ENCODE results near the gene DNAH10. TPM values are rescaled to one million over a fixed set of nuclear protein-coding genes. Genes with fewer than 3 reads are reported as not detected.

DNAH10 gene
- total RNA-seq, 1 donor from 2014 or later: not detected

DNA sequence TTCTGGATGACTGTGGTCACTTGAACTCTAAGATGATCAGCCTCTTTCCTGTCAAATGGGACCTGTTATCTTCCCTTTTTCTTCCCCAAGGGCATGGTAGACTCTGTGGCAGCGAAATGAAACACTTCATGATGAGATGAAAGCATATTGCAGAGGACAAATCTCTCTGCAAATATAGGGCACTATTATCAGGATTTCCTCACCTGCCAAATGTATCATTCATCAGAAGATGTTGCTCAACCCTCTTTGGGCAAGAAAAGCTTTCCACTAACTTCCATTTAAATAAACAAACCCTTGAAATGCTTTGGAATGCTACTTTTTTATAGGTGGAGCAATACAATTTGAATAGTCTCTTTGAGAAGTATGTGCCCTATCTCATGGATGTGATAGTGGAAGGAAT is 105.0 kb downstream of the DNAH10 start:
- Histone ChIP-seq H3K4me3 (no peak overlapping the region), H3K27ac (replicated peaks) (no peak overlapping the region), H3K27me3 (ENCODE audit: low read depth) (peaks cover 76% of the 10 kb centered on the region), H3K9me3 (replicated peaks) (no peaks in the 10 kb centered on the region), H3K36me3 (no peaks in the 10 kb centered on the region), H3K4me1 (no peaks in the 10 kb centered on the region)
- no peak for DNase-seq
- TF ChIP-seq, protein P1, sequence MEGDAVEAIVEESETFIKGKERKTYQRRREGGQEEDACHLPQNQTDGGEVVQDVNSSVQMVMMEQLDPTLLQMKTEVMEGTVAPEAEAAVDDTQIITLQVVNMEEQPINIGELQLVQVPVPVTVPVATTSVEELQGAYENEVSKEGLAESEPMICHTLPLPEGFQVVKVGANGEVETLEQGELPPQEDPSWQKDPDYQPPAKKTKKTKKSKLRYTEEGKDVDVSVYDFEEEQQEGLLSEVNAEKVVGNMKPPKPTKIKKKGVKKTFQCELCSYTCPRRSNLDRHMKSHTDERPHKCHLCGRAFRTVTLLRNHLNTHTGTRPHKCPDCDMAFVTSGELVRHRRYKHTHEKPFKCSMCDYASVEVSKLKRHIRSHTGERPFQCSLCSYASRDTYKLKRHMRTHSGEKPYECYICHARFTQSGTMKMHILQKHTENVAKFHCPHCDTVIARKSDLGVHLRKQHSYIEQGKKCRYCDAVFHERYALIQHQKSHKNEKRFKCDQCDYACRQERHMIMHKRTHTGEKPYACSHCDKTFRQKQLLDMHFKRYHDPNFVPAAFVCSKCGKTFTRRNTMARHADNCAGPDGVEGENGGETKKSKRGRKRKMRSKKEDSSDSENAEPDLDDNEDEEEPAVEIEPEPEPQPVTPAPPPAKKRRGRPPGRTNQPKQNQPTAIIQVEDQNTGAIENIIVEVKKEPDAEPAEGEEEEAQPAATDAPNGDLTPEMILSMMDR (IDR thresholded peaks at IDR 0.05; ENCODE audit: borderline replicate concordance): no peak
- intact Hi-C loops (cut with micrococcal nuclease): no loop called here

DNA sequence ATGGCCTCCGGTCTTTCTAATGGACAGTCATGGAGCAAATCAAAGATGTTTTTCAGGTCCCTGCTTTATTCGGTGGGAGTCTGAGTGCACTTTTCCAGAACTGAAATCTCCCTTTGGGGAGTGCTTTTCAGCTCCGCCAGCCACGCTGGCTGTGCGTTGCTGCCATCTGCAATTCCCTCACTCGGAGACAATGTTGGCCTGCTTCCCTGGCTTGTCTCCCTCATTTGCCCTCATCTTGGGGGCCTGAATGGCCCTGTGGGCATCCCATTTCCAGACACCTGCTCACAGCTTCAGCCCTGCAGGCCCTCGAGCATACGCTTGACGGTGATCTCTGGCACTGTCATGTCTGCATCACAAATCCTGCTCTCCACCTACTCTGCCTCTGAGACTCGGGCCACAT is 106.7 kb downstream of the DNAH10 start:
- no peaks in the 10 kb centered on the region for H3K36me3 ChIP-seq
- intact Hi-C loops (cut with micrococcal nuclease): no loop called here
- no peaks in the 10 kb centered on the region for H3K9me3 ChIP-seq (replicated peaks)
- TF ChIP-seq, protein P1 (IDR thresholded peaks at IDR 0.05; ENCODE audit: borderline replicate concordance): no peak
- no peak overlapping the region for H3K27ac ChIP-seq (replicated peaks)
- no peaks in the 10 kb centered on the region for H3K4me1 ChIP-seq
- peaks cover 72% of the 10 kb centered on the region for H3K27me3 ChIP-seq (ENCODE audit: low read depth)
- no peak for DNase-seq
- H3K4me3 ChIP-seq: no peak overlapping the region

DNA sequence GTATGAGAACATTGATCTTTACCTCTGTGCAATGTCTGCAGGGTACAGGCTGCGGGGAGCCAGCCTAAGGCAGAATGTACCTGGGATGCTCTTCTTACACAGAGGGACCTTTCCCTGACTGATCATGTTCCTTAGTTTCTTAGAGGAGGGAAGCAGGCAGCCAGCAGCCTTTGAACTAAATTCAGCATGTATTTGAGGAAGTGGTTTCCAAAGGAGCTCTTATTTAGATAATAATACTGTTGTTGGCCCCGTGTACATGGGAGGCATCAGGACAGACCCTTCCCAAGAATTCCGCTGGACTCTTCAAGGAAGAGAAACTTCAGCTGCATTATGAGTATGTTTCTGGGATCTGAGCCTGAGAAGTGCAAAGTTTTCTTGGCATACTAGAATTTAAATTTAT is 111.7 kb downstream of the DNAH10 start:
- Histone ChIP-seq H3K9me3 (replicated peaks) (no peaks in the 10 kb centered on the region), H3K4me3 (no peak overlapping the region), H3K36me3 (no peaks in the 10 kb centered on the region), H3K27me3 (ENCODE audit: low read depth) (peaks cover 52% of the 10 kb centered on the region), H3K27ac (replicated peaks) (no peak overlapping the region), H3K4me1 (no peaks in the 10 kb centered on the region)
- DNase-seq: no peak
- TF ChIP-seq, protein P1 (IDR thresholded peaks at IDR 0.05; ENCODE audit: borderline replicate concordance): no peak
- intact Hi-C loops (cut with micrococcal nuclease): no loop called here

DNA sequence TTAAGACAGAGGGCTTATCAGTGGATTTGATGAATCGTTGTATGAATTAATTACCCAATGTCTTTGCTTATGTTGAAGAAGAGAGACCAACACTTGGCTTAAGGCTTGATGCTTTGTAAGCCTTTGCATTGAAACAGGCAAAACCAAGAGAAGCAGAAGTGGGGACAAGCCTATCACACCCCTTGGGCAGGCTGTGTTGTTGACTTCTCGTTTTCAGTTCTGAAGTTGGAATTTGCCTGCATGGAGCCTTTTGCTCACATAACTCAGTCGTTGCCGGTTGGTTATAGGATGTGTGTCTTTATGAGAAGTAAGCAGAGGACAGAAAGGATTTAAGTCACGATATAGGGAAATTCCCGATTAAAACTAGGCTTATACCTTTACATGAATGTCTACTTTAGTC is 115.9 kb downstream of the DNAH10 start:
- Histone ChIP-seq H3K27me3 (ENCODE audit: low read depth) (peaks cover 33% of the 10 kb centered on the region), H3K27ac (replicated peaks) (no peak overlapping the region), H3K4me3 (no peak overlapping the region), H3K4me1 (no peaks in the 10 kb centered on the region), H3K36me3 (no peaks in the 10 kb centered on the region), H3K9me3 (replicated peaks) (no peaks in the 10 kb centered on the region)
- TF ChIP-seq, protein P1 (IDR thresholded peaks at IDR 0.05; ENCODE audit: borderline replicate concordance): no peak
- no peak for DNase-seq
- intact Hi-C loops (cut with micrococcal nuclease): no loop called here

DNA sequence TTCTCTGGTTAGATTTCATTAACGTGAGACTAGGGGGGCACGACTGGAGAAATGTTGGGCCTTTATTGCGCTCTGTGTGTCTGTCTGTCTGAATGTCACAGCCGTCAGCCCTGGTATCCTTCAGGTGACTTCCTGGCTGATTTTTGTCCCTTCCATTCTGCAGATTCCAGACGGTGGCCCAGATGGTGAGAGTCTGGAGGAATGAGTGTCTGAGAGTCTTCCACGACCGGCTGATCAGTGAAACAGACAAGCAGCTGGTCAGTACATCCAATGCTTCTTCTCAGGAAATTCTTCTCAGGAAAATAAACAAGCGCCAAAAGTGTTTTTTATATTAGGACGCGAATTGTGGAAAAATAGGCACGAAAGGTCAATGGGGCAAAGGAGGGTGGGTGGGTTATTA is 117.0 kb downstream of the DNAH10 start:
- no peaks in the 10 kb centered on the region for H3K4me1 ChIP-seq
- intact Hi-C loops (cut with micrococcal nuclease): no loop called here
- H3K27me3 ChIP-seq (ENCODE audit: low read depth): peaks cover 44% of the 10 kb centered on the region
- DNase-seq: no peak
- no peak overlapping the region for H3K4me3 ChIP-seq
- H3K36me3 ChIP-seq: no peaks in the 10 kb centered on the region
- TF ChIP-seq, protein P1 (IDR thresholded peaks at IDR 0.05; ENCODE audit: borderline replicate concordance): no peak
- no peak overlapping the region for H3K27ac ChIP-seq (replicated peaks)
- H3K9me3 ChIP-seq (replicated peaks): no peaks in the 10 kb centered on the region

DNA sequence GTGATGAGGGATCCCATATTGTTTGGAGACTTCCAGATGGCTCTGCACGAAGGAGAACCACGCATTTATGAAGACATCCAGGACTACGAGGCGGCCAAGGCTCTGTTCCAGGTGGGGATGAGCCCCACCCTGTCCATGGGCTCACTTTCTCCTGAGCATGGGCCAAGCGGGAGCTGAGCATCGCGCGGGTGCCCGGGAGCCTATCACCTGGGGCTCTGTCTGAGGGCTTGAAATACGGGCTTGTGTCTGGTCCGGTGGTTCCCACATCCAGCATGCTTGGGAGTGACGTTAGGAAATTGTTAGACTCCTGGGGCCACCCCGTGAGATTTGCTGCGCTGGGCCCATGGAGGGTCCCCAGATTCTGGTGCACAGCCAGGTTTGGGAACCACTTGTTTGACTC is 117.6 kb downstream of the DNAH10 start:
- H3K4me3 ChIP-seq: no peak overlapping the region
- no peak overlapping the region for H3K27ac ChIP-seq (replicated peaks)
- peaks cover 5% of the 10 kb centered on the region for H3K9me3 ChIP-seq (replicated peaks)
- no peak for DNase-seq
- H3K36me3 ChIP-seq: no peaks in the 10 kb centered on the region
- H3K27me3 ChIP-seq (ENCODE audit: low read depth): peaks cover 50% of the 10 kb centered on the region
- intact Hi-C loops (cut with micrococcal nuclease): no loop called here
- TF ChIP-seq, protein P1 (IDR thresholded peaks at IDR 0.05; ENCODE audit: borderline replicate concordance): no peak
- no peaks in the 10 kb centered on the region for H3K4me1 ChIP-seq
